ENCODE measurements around the gene OR1F1.
A peak's percentile ranks its signal among the peaks of the same experiment; 100 is the strongest.

Gene OR1F1

GRCh38 chr16:3235856-3236669 lies 48.1 kb downstream of the OR1F1 start:
- peak; percentile 85 for TF ChIP-seq EGR1 (IDR thresholded peaks at IDR 0.05)
- no peak for TF ChIP-seq TCF12 (IDR thresholded peaks at IDR 0.05; ENCODE audit: low read depth)

- TF ChIP-seq TEAD4 (IDR thresholded peaks at IDR 0.05) (no peak), ZBTB7A (IDR thresholded peaks at IDR 0.05; ENCODE audit: low read depth) (no peak), RAD21 (IDR thresholded peaks at IDR 0.05; ENCODE audit: low read depth) (no peak), TAF1 (IDR thresholded peaks at IDR 0.05; ENCODE audit: low read depth) (no peak), CEBPB (IDR thresholded peaks at IDR 0.05) (no peak), USF1 (IDR thresholded peaks at IDR 0.05) (no peak), EP300 (IDR thresholded peaks at IDR 0.05; ENCODE audit: borderline replicate concordance) (no peak)
These were observed 53.8 kb downstream of the OR1F1 start for GRCh38 chr16:3241761-3242160.

DNA sequence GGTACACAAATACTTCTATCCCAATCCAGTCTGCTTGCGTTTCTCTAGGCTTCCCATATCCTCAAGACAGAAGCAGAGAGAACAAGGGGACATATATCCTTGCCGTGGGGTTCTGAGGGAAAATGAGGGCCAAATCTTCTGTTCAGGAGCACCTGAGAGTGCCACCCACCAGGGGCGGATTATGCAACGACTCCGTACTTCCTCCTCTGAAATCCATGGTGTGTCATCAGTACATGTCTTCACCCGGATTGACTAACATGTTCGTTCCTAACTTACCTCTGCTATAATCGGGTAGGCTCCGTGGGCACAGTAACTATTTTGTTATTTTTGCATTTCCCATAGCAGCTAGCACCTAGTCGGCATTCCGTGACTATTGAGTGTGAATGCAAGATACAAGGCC lies 54.7 kb downstream of the OR1F1 start:
- no peak for TF ChIP-seq YY1 (IDR thresholded peaks at IDR 0.05; ENCODE audit: low read depth)
- no peak for TF ChIP-seq FOXM1 (IDR thresholded peaks at IDR 0.05; ENCODE audit: borderline replicate concordance, low read depth)
- no peak for TF ChIP-seq TAF1 (IDR thresholded peaks at IDR 0.05; ENCODE audit: low read depth)
- no peak for TF ChIP-seq EP300 (IDR thresholded peaks at IDR 0.05; ENCODE audit: borderline replicate concordance)
- TF ChIP-seq RAD21 (IDR thresholded peaks at IDR 0.05; ENCODE audit: low read depth), result no peak
- no peak for TF ChIP-seq USF1 (IDR thresholded peaks at IDR 0.05)
- no peak for TF ChIP-seq TCF12 (IDR thresholded peaks at IDR 0.05; ENCODE audit: low read depth)
- TF ChIP-seq TEAD4 (IDR thresholded peaks at IDR 0.05), result no peak

GRCh38 chr16:3243882-3244281 lies 55.9 kb downstream of the OR1F1 start:
- TF ChIP-seq TEAD4 (IDR thresholded peaks at IDR 0.05) (no peak), ZBTB7A (IDR thresholded peaks at IDR 0.05; ENCODE audit: low read depth) (no peak), TAF1 (IDR thresholded peaks at IDR 0.05; ENCODE audit: low read depth) (no peak)

DNA sequence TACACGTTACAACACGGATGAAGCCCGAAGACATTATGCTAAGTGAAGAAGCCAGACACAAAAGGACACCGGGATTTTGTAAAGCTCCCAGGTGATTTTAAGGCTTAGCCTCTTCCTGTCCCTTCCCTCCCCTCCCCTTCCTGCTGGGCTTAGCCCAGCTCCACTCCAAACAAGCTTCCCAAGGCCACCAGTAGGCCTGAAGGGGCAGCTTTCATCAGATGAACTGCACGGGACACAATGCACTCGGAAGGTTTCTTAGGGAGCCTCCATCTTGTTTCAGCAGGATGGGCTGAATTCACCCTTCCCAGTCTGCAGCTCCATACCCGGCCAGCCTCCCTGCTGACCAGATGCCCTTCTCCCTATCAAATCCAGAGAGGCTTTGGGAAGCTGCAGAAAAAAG lies 58.0 kb downstream of the OR1F1 start:
- TF ChIP-seq RAD21 (IDR thresholded peaks at IDR 0.05; ENCODE audit: low read depth), result no peak
- TF ChIP-seq, protein P1, sequence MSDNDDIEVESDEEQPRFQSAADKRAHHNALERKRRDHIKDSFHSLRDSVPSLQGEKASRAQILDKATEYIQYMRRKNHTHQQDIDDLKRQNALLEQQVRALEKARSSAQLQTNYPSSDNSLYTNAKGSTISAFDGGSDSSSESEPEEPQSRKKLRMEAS (IDR thresholded peaks at IDR 0.05), result no peak
- no peak for TF ChIP-seq YY1 (IDR thresholded peaks at IDR 0.05; ENCODE audit: low read depth)
- no peak for TF ChIP-seq TCF12 (IDR thresholded peaks at IDR 0.05; ENCODE audit: low read depth)
- TF ChIP-seq TAF1 (IDR thresholded peaks at IDR 0.05; ENCODE audit: low read depth), result no peak
- no peak for TF ChIP-seq CREB1 (IDR thresholded peaks at IDR 0.05; ENCODE audit: low read depth)
- TF ChIP-seq CEBPB (IDR thresholded peaks at IDR 0.05), result no peak
- no peak for TF ChIP-seq NFIC (IDR thresholded peaks at IDR 0.05)
- TF ChIP-seq, protein P2, sequence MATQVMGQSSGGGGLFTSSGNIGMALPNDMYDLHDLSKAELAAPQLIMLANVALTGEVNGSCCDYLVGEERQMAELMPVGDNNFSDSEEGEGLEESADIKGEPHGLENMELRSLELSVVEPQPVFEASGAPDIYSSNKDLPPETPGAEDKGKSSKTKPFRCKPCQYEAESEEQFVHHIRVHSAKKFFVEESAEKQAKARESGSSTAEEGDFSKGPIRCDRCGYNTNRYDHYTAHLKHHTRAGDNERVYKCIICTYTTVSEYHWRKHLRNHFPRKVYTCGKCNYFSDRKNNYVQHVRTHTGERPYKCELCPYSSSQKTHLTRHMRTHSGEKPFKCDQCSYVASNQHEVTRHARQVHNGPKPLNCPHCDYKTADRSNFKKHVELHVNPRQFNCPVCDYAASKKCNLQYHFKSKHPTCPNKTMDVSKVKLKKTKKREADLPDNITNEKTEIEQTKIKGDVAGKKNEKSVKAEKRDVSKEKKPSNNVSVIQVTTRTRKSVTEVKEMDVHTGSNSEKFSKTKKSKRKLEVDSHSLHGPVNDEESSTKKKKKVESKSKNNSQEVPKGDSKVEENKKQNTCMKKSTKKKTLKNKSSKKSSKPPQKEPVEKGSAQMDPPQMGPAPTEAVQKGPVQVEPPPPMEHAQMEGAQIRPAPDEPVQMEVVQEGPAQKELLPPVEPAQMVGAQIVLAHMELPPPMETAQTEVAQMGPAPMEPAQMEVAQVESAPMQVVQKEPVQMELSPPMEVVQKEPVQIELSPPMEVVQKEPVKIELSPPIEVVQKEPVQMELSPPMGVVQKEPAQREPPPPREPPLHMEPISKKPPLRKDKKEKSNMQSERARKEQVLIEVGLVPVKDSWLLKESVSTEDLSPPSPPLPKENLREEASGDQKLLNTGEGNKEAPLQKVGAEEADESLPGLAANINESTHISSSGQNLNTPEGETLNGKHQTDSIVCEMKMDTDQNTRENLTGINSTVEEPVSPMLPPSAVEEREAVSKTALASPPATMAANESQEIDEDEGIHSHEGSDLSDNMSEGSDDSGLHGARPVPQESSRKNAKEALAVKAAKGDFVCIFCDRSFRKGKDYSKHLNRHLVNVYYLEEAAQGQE (IDR thresholded peaks at IDR 0.05; ENCODE audit: low read depth), result no peak
- no peak for TF ChIP-seq FOXM1 (IDR thresholded peaks at IDR 0.05; ENCODE audit: borderline replicate concordance, low read depth)
- TF ChIP-seq ZBTB7A (IDR thresholded peaks at IDR 0.05; ENCODE audit: low read depth), result no peak
- TF ChIP-seq EGR1 (IDR thresholded peaks at IDR 0.05), result no peak
- no peak for TF ChIP-seq TEAD4 (IDR thresholded peaks at IDR 0.05)
- TF ChIP-seq USF1 (IDR thresholded peaks at IDR 0.05), result no peak
- TF ChIP-seq EP300 (IDR thresholded peaks at IDR 0.05; ENCODE audit: borderline replicate concordance), result no peak

- TF ChIP-seq TCF12 (IDR thresholded peaks at IDR 0.05; ENCODE audit: low read depth) (no peak), RAD21 (IDR thresholded peaks at IDR 0.05; ENCODE audit: low read depth) (no peak), FOXM1 (IDR thresholded peaks at IDR 0.05; ENCODE audit: borderline replicate concordance, low read depth) (no peak), CEBPB (IDR thresholded peaks at IDR 0.05) (no peak), ZBTB7A (IDR thresholded peaks at IDR 0.05; ENCODE audit: low read depth) (no peak), NFIC (IDR thresholded peaks at IDR 0.05) (no peak), USF1 (IDR thresholded peaks at IDR 0.05) (no peak), CREB1 (IDR thresholded peaks at IDR 0.05; ENCODE audit: low read depth) (no peak)
- TF ChIP-seq, protein P2 (IDR thresholded peaks at IDR 0.05; ENCODE audit: low read depth), result no peak
These were observed 58.9 kb downstream of the OR1F1 start for GRCh38 chr16:3246876-3247275.
